Hepatocyte (in vitro differentiated cells): ENCODE measurements around the gene TUSC1. TPM values are rescaled to one million over a fixed set of nuclear protein-coding genes. Genes with fewer than 3 reads are reported as not detected.

Source experiments
- DNase-seq: peaks from one replicate; pipeline ENCODE4 v3.0.0-alpha.2; 2016; ENCODE audit warnings: low spot score
- H2AFZ ChIP-seq: fragments of 200-600 bp; sonication (generic); 2 replicates; pipeline ENCODE4 v1.6.0; 2016; ENCODE audit warnings: antibody characterized with exemption, mild to moderate bottlenecking
- H3K27ac ChIP-seq: fragments of 200-600 bp; sonication (generic); 2 replicates; pipeline ENCODE4 v1.5.1; 2016; ENCODE audit warnings: mild to moderate bottlenecking
- H3K27me3 ChIP-seq: fragments of 200-600 bp; sonication (generic); 2 replicates; pipeline ENCODE4 v1.6.1; 2016
- H3K36me3 ChIP-seq: fragments of 200-600 bp; sonication (generic); replicated peaks from 2 replicates; pipeline ENCODE4 v1.5.1; 2016; ENCODE audit warnings: low read depth; ENCODE audit not compliant: insufficient read depth
- H3K4me1 ChIP-seq: fragments of 200-600 bp; sonication (generic); 2 replicates; pipeline ENCODE4 v1.5.1; 2016; ENCODE audit warnings: mild to moderate bottlenecking, moderate library complexity; ENCODE audit not compliant: insufficient read depth
- H3K4me2 ChIP-seq: fragments of 200-600 bp; sonication (generic); 2 replicates; pipeline ENCODE4 v1.6.0; 2016
- H3K4me3 ChIP-seq: fragments of 200-600 bp; sonication (generic); 2 replicates; pipeline ENCODE4 v1.5.1; 2016; ENCODE audit warnings: mild to moderate bottlenecking
- H3K79me2 ChIP-seq: fragments of 200-600 bp; sonication (generic); 2 replicates; pipeline ENCODE4 v1.6.0; 2017; ENCODE audit warnings: mild to moderate bottlenecking
- H3K9me2 ChIP-seq: fragments of 200-600 bp; sonication (generic); replicated peaks from 2 replicates; pipeline ENCODE4 v1.6.0; 2017; ENCODE audit warnings: mild to moderate bottlenecking; ENCODE audit not compliant: insufficient read depth
- H3K9me3 ChIP-seq: fragments of 200-600 bp; sonication (generic); 2 replicates; pipeline ENCODE4 v1.5.1; 2016; ENCODE audit warnings: low read depth, mild to moderate bottlenecking
- H4K20me1 ChIP-seq: fragments of 200-600 bp; sonication (generic); 2 replicates; pipeline ENCODE4 v1.6.0; 2016; ENCODE audit warnings: mild to moderate bottlenecking; ENCODE audit not compliant: insufficient read depth, poor library complexity, severe bottlenecking
- EZH2 ChIP-seq: fragments of 200-600 bp; sonication (generic); IDR thresholded peaks from 2 replicates; pipeline ENCODE4 v1.6.1; 2016; ENCODE audit warnings: antibody characterized with exemption, mild to moderate bottlenecking, borderline replicate concordance
- EZH2phosphoT487 ChIP-seq: fragments of 200-600 bp; sonication (generic); IDR thresholded peaks from one replicate; pipeline ENCODE4 v1.6.1; 2018; ENCODE audit warnings: antibody characterized with exemption, mild to moderate bottlenecking, low read depth, moderate library complexity; ENCODE audit not compliant: unreplicated experiment, severe bottlenecking
- WGBS: methylation state at CpG from one replicate; pipeline ENCODE4 v1.1.6; 2016; ENCODE audit warnings: low lambda C conversion rate; ENCODE audit errors: missing lambda C conversion rate; 5-methylcytosine and 5-hydroxymethylcytosine counted together
- polyA plus RNA-seq: library from polyadenylated mRNA; unstranded; fragments of >200 nt; fragmentation: Nextera tagmentation; extraction: Ambion mirVana; gene quantifications from 2 replicates; pipeline ENCODE4 v1.2.1, GENCODE V29; 2016
- total RNA-seq: library from RNA; depleted of rRNA; stranded (reverse); fragments of >200 nt; gene quantifications from 2 replicates; pipeline ENCODE4 v1.2.3, GENCODE V29; 2014
- TF ChIP-seq, protein P1 (sequence below): fragments of 200-600 bp; sonication (generic); IDR thresholded peaks from 2 replicates; pipeline ENCODE4 v1.5.1; 2016; ENCODE audit warnings: antibody characterized with exemption, mild to moderate bottlenecking; ENCODE audit not compliant: poor library complexity

Gene TUSC1
- total and polyA plus RNA-seq, 2 experiments from 2014 or later, result 7.5 to 10.9 TPM

DNA sequence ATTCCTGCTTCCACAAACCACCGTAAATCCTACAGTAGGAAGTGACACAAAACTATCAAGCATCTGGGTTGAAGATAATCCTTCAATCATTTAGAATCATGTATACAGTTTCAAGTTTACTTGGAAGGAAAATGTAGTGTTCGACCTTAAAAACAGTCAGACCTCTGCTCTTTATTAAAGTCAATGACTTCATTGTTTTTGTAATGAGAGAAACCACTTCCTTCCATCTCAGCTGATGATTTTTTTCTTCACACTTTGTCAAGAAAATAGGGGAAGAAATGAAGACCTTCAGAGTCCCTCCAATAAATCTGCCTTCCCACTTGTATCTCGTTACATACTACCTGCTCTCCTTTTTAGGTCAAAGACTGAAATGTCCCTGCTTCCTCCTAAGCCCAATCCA lies 30.1 kb downstream of the TUSC1 start:
- 69% methylated on average over 3 of the region's 3 CpGs for WGBS
- no peak for DNase-seq
- H4K20me1 ChIP-seq, result no peaks in the 10 kb centered on the region
- TF ChIP-seq EZH2 (no peak), EZH2phosphoT487 (no peak)
- TF ChIP-seq, protein P1, sequence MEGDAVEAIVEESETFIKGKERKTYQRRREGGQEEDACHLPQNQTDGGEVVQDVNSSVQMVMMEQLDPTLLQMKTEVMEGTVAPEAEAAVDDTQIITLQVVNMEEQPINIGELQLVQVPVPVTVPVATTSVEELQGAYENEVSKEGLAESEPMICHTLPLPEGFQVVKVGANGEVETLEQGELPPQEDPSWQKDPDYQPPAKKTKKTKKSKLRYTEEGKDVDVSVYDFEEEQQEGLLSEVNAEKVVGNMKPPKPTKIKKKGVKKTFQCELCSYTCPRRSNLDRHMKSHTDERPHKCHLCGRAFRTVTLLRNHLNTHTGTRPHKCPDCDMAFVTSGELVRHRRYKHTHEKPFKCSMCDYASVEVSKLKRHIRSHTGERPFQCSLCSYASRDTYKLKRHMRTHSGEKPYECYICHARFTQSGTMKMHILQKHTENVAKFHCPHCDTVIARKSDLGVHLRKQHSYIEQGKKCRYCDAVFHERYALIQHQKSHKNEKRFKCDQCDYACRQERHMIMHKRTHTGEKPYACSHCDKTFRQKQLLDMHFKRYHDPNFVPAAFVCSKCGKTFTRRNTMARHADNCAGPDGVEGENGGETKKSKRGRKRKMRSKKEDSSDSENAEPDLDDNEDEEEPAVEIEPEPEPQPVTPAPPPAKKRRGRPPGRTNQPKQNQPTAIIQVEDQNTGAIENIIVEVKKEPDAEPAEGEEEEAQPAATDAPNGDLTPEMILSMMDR, result no peak
- no peaks in the 10 kb centered on the region for H3K36me3 ChIP-seq
- no peaks in the 10 kb centered on the region for H3K9me2 ChIP-seq
- no peaks in the 10 kb centered on the region for H3K9me3 ChIP-seq
- H3K27me3 ChIP-seq, result no peaks in the 10 kb centered on the region
- H3K4me2 ChIP-seq, result no peak overlapping the region
- no peak overlapping the region for H2AFZ ChIP-seq
- no peak overlapping the region for H3K4me3 ChIP-seq
- no peak overlapping the region for H3K27ac ChIP-seq
- H3K79me2 ChIP-seq, result no peaks in the 10 kb centered on the region
- no peaks in the 10 kb centered on the region for H3K4me1 ChIP-seq

DNA sequence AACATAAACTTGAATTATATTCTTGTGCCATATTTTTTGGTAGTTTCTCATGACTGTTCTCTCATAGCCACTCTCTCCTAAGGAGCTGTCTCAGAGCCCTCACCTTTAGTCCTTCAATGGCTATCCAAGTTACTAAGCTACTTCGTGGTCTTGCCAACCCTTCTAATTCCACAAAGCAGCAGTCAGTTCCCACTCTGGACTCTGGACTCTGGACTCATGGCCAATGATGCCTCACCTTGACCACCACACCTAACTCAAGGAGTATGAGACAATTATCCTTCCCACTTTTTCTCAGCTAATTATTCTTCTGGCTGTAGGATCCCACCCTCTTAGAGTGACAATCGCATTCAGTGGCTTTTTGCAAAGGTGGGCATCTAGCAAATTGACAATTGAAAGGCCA lies 42.2 kb downstream of the TUSC1 start:
- Histone ChIP-seq H3K79me2 (no peaks in the 10 kb centered on the region), H3K9me3 (no peaks in the 10 kb centered on the region), H3K27ac (no peak overlapping the region), H3K4me2 (no peak overlapping the region), H3K36me3 (no peaks in the 10 kb centered on the region), H2AFZ (no peak overlapping the region), H3K27me3 (no peaks in the 10 kb centered on the region), H3K4me3 (no peak overlapping the region), H3K9me2 (no peaks in the 10 kb centered on the region), H4K20me1 (no peaks in the 10 kb centered on the region), H3K4me1 (no peaks in the 10 kb centered on the region)
- no peak for TF ChIP-seq EZH2
- TF ChIP-seq, protein P1, result no peak
- TF ChIP-seq EZH2phosphoT487, result no peak
- 92% methylated on average over 2 of the region's 2 CpGs for WGBS
- DNase-seq, result no peak

DNA sequence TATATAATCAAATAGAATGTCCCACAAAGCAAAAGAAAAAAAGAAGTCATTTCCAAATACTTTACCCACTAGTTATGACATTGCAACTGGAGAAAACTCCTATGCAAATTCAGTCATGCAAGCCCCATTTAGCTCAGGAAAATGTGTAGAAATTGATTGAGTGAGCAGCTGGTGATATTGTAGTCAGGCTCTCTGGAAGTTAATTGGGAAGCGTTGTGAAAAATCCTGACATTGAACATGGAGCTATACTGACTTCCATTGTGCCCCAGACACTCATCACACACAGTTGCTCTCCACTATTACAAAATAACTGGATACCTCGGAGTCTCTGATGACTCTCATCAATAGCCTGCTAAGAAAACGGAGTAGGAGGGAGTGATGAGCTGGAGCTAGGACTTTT lies 49.0 kb downstream of the TUSC1 start:
- H3K4me1 ChIP-seq, result no peaks in the 10 kb centered on the region
- H3K36me3 ChIP-seq, result no peaks in the 10 kb centered on the region
- DNase-seq, result no peak
- H3K4me2 ChIP-seq, result no peak overlapping the region
- H3K9me3 ChIP-seq, result no peaks in the 10 kb centered on the region
- H3K79me2 ChIP-seq, result no peaks in the 10 kb centered on the region
- TF ChIP-seq, protein P1, result no peak
- TF ChIP-seq EZH2 (no peak), EZH2phosphoT487 (no peak)
- whole genome bisulfite sequencing, result 66% methylated on average over 3 of the region's 3 CpGs
- H3K27ac ChIP-seq, result no peak overlapping the region
- no peak overlapping the region for H2AFZ ChIP-seq
- H3K27me3 ChIP-seq, result no peaks in the 10 kb centered on the region
- no peaks in the 10 kb centered on the region for H3K9me2 ChIP-seq
- H4K20me1 ChIP-seq, result no peaks in the 10 kb centered on the region
- no peak overlapping the region for H3K4me3 ChIP-seq
